Testis (tissue), 2 donors: ENCODE results near the gene TBC1D7.

ENCODE experiments used
- POLR2A ChIP-seq: fragments of 450-650 bp; IDR thresholded peaks from one replicate; pipeline ENCODE4 v1.6.1; 2017; ENCODE audit warnings: antibody characterized with exemption, mild to moderate bottlenecking, moderate library complexity
- TF ChIP-seq, protein P1 (sequence below), 3 experiments: fragments of 450-650 bp in 2 of 3; fragments of 200-600 bp in 1 of 3; sonication (generic) in 1 of 3; IDR thresholded peaks; one replicate each; pipeline ENCODE4 v1.5.1; 2016 to 2019; ENCODE audit warnings: antibody characterized with exemption in 3 of 3, mild to moderate bottlenecking in 2 of 3, moderate library complexity in 1 of 3

DNA sequence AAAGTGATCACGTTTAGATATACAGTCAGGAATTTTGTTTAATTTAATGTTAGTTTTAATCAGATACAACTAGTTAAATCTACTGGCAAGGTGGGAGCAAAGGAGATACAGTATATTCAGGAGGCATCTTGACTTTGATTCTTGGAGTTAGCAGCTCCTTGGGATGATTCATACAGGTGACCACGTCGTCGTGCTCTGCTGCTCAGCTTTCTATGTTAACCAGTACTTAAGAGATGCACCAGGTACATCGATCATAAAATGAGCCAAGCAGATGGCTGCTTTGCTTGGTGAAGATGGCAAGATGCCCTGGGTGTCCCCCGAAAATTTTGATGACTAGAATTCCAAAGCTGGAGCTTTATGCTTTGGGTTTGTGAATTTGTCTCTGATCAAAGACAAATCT lies 64.7 kb downstream of the TBC1D7 start:
- no peak for TF ChIP-seq POLR2A
- TF ChIP-seq, protein P1, sequence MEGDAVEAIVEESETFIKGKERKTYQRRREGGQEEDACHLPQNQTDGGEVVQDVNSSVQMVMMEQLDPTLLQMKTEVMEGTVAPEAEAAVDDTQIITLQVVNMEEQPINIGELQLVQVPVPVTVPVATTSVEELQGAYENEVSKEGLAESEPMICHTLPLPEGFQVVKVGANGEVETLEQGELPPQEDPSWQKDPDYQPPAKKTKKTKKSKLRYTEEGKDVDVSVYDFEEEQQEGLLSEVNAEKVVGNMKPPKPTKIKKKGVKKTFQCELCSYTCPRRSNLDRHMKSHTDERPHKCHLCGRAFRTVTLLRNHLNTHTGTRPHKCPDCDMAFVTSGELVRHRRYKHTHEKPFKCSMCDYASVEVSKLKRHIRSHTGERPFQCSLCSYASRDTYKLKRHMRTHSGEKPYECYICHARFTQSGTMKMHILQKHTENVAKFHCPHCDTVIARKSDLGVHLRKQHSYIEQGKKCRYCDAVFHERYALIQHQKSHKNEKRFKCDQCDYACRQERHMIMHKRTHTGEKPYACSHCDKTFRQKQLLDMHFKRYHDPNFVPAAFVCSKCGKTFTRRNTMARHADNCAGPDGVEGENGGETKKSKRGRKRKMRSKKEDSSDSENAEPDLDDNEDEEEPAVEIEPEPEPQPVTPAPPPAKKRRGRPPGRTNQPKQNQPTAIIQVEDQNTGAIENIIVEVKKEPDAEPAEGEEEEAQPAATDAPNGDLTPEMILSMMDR (IDR thresholded peaks at IDR 0.05) = no peak
